GM19099 (cell line): Measurements from ENCODE around the gene MICU1.

Experiments
- POLR2A ChIP-seq: IDR thresholded peaks from 3 replicates; pipeline ENCODE4 v1.6.1; 2011; ENCODE audit warnings: low read depth; ENCODE audit not compliant: insufficient read length; ENCODE audit errors: extremely low read depth

MICU1 gene

DNA sequence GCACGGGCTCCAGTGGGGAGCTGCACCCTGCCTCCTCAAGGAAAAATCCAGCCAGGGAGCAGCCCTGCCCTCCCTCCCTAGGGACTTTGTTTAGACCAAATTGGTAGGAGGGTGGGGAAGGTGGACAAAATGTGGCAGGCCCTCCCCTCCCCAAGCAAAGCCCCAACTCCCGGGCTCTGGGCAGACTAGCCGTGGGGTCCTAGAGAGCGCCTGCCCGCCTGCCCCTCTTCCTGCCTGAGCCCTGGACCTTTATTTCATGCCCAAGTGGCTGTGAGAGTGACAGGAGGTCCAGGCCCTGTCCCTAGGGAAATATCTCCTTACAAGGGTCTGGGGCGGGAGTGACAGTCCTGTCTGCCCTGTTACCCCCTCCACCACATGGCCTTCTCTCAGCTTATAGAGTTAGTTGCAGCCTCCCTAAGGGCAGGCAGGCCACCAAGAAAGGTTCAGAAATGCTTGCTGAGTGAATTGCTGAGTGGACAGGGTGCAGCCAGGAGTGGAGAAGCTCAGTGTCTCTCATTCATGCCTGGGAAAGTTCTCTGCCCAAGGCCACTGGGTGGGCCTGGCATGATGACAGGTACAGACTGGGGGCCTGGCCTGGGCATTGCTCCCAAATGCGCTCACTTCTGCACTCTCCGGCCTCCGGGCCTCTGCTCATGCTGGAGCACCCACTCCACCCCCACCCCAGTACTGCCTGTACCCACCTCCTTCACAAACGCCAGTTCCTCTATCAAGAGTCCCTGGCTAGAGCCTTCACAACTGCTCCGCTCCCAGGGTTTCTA, 296.4 kb downstream of the MICU1 start:
- TF ChIP-seq POLR2A = no peak

DNA sequence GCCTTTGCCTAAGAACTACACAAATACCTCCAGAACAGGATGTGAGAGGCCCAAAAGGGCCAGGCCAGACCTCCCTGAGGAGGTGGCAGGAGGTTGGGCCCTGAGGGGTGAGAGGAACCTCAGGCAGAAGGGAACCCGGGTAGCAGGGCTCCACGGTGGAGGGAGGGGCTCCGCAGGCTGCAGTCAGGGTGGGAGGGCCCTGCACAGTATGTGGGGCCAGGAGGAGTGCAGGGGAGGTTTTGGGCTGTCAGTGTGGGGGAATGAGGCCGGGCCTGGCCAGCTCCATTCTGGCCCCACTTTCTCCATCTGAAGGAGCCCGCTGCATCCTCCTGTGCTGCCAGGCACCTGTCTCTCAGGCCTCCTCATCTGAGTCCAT, 297.1 kb downstream of the MICU1 start:
- no peak for TF ChIP-seq POLR2A

DNA sequence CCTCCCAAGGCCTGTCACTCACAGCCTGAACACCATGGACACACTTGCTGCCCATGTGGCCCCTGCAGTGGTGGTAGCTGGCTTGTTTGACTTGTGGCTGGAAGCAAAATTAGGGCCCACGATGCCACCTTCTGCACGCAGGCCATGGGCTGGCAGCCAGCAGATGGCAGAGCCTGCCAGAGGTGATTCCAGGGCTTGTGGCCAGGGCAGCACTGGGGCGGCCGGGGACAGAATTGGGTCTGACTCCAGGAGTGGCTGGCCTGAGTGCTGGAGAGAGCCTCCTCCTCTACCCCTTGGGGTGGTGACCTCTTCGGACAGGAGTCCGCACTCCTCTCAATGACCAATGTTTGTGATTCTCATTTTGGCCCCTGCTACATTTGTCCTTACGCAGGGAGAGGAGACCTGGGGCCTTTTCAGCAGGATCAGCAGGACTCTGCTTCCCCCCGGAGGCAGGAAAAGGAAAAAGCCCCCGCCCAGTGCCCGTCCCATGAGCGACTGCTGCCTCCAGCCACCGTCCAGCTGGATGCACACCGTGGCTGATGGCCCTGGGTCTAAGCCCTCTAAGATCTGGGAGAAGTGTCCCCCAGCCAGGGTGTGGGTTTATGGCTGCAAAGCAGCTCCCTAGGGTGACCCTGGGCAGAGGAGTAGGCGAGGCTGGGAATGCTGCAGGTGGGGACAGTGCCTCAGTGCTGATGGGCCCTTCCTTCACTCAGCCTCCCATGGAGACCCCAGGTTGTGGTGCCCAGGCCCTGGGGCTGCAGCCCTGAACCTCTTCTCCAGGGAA, 297.6 kb downstream of the MICU1 start:
- peak; percentile 20 for TF ChIP-seq POLR2A

DNA sequence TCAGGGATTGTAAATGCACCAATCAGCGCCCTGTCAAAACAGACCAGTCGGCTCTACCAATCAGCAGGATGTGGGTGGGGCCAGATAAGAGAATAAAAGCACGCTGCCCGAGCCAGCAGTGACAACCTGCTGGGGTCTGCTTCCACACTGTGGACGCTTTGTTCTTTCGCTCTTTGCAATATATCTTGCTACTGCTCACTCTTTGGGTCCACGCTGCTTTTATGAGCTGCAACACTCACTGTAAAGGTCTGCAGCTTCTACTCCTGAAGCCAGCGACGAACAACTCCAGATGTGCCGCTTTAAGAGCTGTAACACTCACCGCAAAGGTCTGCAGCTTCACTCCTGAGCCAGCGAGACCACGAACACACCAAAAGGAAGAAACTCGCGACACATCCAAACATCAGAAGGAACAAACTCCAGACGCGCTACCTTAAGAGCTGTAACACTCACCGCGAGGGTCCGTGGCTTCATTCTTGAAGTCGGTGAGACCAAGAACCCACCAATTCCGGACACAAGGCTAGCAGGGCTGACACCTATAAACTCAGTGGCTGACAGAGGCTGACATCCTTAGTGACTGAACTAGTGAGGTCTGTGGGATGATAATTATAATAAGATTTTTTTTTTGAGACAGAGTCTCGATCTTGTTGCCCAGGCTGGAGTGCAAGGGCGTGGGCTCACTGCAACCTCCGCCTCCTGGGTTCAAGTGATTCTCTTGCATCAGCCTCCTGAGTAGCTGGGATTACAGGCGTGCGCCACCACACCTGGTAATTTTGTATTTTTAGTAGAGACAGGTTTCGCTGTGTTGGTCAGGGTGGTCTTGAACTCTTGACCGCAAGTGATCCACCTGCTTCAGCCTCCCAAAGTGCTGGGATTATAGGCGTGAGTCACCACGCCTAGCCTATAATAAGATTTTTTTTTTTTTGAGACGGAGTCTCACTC, 298.9 kb downstream of the MICU1 start:
- peak; percentile 56 for TF ChIP-seq POLR2A

DNA sequence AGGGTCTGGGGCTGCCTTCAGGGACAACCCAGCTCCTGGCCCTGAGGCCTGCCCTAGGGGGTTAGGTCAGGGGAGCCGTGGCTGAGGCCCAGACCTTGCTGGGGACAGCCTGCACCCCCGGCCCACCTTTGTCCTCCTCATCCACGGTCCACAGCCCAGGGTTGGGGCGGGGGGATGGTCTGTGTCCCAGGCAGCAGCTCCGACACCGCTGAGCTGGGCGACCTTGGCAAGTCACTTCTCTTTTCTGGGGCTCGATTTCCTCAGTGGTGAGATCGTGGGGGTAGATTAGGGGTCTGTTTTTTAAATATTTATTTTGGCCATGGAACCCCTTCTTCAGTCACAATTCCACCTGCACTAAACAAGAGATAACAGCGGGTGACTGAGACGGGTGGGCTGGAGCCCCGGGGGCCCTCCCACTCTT, 302.1 kb downstream of the MICU1 start:
- TF ChIP-seq POLR2A = no peak

DNA sequence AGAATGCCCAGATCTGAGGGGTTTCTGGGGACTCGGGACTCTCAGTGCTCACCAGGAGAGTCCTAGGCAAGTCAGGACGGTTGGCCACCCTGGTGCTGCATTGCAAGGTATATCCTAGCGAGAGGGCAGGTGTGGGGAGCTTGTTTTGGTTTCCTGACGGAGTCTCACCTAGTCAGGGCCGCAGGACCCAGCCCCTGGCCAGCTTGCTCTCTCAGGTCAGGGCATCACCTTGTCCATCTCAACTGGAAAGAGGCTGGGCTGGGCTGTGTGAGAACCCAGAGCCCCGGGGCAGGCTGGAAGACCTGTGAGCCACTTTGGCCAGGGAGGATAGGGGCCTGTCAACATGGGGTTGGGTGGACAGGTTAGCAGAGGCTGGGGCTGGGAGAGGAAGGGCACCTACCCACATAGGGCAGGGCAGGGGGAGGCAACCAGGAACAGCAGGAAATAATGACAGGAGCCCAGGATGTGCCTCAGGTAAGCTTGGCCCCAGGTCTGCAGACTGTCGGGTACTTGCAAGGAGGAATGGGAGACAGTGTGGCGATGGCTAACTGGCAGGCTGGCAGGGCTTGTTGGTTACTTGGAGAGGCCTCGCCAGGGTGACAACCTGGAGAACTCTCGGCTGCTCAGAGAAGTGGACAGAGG, 302.6 kb downstream of the MICU1 start:
- TF ChIP-seq POLR2A = no peak

DNA sequence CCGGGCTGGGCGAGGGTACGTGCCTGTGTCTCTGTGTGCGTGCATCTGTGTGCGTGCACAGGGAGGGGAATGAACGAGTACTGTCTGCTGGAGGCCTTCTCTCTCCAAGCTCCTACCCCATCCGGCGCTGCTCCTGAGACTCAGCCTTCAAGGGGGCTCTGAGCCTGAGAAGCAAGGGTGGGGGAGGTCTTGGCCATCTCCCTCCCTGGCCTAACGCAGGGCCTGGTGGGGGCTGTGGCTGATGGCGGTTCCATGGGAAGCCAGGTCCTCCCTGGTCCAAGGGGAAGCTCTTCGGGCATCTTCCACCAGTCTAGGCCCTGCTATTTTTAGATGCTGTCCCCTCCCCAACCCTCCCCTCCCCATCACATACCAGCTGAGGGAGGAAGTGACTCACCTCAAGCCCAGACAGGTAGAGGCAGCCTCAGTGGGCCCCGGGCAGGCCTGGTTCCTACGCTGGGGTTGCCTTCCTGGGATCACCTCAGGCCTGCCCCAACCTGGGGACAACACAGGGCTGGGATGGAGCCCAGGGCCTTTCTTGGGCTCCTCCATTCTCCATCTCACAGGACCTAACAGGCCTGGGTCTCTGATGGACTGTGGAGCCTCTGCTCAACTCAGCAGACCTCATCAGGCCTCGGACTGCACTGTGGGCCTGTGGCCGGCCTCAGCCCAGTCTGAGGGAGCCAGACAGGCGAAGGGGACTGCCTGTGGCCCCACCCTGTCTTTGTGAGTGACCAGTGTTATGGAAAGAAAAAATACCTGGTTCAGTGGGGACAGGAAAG, 303.4 kb downstream of the MICU1 start:
- no peak for TF ChIP-seq POLR2A

DNA sequence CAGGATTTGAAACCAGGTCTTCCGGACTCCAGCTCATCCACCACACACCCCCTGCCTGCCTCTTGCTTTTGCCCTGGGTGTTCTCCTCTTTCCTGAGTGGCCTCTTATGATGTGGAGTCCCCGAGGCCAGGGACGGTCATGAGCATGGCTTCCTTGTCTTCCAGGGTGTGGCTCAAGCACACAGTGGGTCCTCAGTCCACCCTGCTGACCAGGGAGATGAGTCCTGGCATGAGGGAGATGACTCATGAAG, 303.9 kb downstream of the MICU1 start:
- no peak for TF ChIP-seq POLR2A

DNA sequence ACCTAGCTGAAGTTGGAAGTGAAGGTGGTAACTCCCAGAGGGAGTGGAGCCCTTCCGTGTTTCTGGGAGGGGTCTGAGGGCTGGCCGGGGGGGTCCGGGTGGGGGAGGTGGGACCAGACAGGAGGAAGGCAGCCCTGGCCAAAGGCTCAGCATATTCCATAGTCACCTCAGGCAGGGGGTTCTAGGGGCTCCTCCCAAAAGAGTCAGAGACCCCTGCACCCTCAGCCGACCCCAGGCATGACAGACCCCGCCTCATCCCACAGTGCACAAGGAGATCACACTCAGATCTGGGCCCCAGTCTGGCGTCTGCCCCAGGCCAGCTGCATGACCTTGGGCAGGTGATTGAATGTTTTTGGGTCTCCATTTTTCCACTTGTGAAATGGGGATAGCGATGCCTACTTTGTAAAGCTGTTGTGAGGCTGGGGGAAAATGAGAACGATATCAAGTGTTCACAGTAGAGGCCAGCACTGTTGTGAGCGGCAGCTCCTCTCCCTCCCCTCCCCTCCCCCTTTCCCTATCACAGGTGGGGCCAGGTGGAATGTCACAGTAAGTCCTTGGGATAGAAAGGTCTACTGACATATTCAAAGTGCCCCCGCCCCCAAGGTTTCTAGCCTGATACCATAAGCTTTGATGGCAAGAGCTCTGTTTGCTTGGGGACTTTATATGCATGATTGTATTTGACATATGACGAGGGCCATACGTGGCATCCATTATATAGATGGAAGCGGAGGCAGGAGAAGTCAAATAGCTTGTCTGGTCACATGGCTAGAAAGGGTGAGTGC, 304.4 kb downstream of the MICU1 start:
- no peak for TF ChIP-seq POLR2A

DNA sequence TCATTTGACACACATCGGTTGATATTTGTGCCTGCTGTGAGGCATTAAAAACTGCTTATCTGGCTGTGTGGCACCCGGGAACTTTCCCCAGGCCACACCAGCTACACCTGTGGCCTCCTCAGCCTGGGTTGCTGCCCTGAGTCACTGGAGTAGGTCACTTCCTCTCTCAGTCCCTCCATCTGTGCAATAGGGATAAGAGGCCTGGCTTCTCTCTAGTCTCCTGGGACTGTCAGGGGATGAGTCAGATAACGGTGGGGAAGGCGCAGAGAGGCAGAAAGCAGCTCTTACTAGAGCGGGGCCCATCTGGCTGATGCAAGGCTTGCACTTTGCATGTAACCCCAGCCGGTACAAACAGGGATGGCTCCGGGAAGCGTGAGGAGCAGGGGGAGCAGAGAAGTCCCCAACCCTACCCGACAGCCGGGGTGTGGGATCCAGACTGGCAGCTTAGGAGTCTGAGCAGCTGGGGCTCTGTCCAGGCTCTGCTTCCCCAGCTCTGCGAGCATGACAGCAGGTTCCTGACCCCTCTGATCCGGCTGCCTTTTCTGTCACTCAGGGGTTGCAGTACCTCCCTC, 305.1 kb downstream of the MICU1 start:
- TF ChIP-seq POLR2A = peak; percentile 76

DNA sequence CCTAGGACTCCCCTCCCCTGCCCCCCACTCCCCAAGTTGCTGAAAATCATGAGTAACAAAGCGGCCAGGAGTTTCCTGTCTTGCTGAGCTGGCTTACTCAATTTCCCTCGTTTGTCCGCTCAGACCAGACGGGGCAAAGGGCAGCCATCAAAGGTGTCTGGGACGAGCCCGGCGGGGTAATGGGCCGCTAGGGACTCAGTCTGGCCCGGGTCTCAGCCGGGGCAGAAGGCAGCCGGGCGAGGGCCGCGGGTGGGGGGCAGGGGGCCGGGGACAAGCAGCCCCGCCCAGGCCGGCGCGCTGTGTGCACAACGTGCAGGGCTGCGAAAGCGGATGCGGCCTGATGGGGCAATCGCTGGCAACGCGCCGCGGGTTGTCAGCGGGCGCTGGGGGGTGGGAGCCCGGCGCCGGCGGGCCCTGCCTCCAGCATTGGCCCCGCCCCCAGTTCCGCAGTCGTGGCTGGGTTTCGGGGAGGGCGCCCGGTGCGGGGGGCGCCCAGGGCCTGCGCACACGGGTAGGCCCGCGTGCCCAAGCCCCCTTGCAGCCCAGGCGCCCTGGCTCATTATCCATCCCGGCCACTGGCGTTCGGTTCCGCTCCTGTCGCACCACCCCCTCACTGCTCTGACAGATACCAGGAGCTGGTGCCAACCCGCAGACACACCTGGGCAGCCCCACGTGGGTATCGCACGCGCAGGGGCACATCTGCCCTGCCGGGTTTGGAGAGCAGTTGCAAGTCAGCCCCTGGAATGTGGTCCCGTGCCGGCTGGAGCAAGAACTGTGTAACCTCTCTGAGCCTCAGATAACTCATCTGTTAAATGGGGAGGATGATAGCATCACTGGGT, 306.2 kb downstream of the MICU1 start:
- peak; percentile 65 for TF ChIP-seq POLR2A
